Measurements from ENCODE around the gene SAMD4B.

Gene SAMD4B

DNA sequence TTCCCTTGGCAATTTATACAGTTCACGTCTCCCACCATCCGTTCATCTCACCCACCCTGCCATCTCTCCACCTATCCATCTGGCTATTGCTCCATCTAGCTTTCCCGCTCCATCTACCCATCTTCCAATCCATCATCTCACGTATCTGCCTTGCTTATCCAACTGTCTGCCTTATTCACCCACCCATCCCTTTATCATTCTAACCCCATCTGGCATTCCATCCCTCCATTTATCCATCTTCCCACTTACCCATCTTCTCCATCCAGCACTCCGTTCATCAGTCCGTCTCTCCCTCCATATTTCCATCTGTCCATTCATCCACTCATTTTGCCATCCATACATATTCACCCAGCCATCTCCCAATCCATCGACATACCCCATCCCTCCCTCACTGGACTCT is 83.5 kb downstream of the SAMD4B start:
- no peak for DNase-seq (ENCODE audit: low read depth in 2 of 2)

- no peak for DNase-seq (ENCODE audit: low read depth in 2 of 2)
These were observed 83.9 kb downstream of the SAMD4B start for GRCh38 chr19:39426170-39426569.

DNA sequence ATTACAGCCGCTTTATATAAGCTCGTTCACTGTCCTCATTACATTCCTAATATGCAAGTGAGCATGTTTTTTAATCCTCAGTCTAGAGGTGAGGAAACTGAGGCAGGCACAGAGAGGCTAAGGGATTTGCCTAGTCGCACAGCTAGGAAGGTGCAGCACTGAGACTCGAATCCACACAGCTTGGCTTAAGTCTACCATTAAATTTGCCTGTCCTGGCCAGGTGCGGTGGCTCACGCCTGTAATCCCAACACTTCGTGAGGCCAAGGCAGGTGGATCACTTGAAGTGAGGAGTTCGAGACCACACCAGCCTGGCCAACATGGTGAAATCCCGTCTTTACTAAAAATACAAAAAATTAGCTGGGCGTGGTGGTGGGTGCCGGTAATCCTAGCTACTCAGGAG is 85.5 kb downstream of the SAMD4B start:
- DNase-seq (ENCODE audit: low read depth in 2 of 2), result no peak

DNA sequence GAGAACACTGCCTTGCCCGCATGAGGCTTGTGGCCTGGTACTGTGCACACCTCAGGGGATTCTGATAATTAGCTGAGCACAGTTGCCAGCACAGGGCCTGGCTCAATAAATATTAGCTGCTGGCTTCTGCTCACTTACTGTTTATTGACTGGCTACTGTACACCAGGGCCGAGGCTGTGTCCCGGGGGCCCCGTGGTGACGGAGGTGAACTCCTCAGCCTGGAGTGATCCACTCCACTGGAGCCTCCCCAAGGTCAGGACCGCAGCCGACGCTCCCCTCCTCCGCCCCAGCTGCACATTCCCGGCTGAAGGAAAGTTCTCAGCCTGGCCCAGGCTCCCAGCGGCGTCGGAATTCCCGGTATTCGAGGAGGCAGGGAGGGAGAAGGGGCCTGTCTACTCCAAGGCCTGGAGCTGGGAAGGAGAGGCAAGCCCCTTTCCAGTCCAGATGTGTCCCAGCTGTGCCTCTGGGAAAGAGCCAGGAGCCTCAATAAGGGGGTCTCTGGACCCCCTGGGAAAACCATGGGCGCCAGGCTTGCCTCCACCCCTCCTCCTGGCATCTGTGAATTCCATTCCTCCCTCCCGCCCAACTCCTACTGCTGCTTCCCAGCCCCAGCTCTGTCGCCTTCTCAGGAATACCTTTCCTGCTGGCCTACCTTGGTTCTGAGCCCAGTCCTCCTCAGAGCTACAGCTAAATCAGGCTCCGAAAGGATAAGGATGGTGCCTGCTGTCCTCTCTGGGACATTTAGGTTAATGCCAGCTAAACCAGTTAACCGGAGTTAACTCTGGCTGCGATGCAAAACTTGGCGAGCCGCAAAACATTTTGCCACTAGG is 86.3 kb downstream of the SAMD4B start:
- DNase-seq (ENCODE audit: low read depth in 2 of 2), result no peak

DNA sequence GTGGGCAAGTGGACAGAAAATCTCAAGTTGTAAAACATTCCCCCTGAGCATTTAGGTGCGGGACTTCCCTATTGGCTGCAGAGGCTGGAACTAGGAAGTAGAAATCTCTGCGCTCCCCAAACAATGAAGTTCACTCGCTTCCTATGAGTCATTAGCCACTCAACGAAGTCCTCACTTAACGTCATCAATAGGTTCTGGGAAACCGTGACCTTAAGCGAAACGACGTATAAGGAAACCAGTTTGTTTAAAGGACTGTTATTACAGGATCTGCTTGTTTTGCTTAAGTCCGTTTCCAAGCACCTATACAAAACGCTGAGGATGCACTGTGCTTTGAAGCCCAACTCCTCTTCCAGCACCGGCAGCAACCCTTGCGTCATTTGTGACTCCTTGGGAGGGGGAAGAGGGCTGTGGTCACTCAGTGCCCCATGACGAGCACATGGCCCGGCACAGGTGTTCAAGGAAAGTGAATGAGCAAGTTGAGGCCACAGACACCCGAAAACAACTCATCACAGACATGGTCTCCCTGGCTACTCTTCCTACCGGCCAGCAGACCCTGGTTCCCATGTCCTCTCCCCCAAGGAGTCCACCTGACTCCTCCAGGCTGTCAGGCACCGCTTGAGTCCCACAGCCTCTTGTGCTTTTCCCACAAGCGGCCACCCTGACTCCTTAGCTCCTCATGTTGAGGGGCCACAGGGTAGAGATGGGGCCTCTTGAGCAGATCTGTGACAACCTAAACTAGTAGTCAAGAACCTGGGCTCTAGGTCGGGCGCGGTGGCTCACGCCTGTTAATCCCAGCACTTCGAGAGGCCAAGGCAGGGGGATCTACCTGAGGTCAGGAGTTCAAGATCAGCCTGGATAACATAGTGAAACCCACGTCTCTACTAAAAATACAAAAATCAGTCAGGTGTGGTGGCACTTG is 88.7 kb downstream of the SAMD4B start:
- no peak for DNase-seq (ENCODE audit: low read depth in 2 of 2)

DNA sequence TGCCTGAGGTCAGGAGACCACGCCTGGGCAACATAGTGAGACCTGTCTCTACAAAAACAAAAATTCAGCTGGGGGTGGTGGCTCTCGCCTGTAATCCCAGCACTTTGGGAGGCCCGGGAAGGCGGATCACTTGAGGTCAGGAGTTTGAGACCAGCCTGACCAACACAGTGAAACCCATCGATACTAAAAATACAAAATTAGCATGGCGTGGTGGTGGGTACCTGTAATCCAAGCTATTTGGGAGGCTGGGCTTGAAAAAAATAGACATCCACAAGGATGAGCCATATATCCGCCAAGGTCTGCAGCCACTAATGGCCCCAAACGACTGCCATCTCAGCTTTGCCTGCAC is 90.4 kb downstream of the SAMD4B start:
- DNase-seq (ENCODE audit: low read depth in 2 of 2), result no peak

DNA sequence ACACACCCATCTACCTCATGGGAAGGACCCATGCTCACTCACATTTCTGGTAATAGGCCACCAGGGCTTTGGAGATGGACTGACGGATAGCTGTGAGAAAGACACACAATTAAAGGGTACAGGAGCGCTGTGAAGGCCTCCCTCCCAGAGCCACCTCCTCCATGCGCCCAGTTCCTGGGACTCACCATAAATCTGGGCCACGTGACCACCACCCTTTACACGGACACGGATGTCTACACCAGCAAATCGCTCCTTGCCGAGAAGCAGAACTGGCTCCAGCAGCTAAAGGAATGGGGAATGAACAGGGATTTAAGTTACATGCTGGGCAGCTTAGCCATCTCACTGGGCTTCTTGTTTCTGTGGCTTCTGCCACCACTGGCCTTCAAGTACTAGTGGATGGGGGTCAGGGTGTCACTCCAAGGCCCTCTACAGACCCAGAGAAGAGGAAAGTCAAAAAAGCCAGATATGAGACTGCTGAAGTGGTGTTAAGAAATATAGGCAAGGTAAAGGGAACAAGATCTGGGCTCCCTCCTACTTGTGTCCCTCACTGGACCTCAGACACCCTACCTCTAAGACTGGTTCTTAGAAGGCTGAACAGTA is 91.4 kb downstream of the SAMD4B start:
- DNase-seq (ENCODE audit: low read depth in 2 of 2), result no peak

- DNase-seq (ENCODE audit: low read depth in 2 of 2), result no peak
These were observed 92.2 kb downstream of the SAMD4B start for GRCh38 chr19:39434123-39435076.
